WTC11 (cell line): ENCODE data around the gene CYLD. TPM values are rescaled to one million over a fixed set of nuclear protein-coding genes. Genes with fewer than 3 reads are reported as not detected.

Experiments
- ATAC-seq: fragments of 200-7000 bp; cut with Tn5 transposase; 2 replicates; pipeline ENCODE4 v1.10.0; 2021; ENCODE audit warnings: mild to moderate bottlenecking, moderate library complexity
- CTCF ChIA-PET: fragments of 300-600 bp; sonication (Branson Sonifier 250); formaldehyde crosslinking; loops from one replicate; lab custom pipeline; 2021; ENCODE audit warnings: antibody characterized with exemption; lab: Charles Lee
- POLR2A ChIA-PET: fragments of 350-600 bp; sonication (Branson Sonifier 250); formaldehyde crosslinking; loops from one replicate; lab custom pipeline; 2021; ENCODE audit warnings: antibody characterized with exemption; lab: Charles Lee
- DNase-seq: peaks from one replicate; pipeline ENCODE4 v3.0.0; 2021; ENCODE audit warnings: low spot score
- H3K27ac Mint-ChIP-seq: 2 replicates; pipeline ENCODE4 v1.8.0; 2021; ENCODE audit warnings: mixed read lengths
- H3K27me3 Mint-ChIP-seq: 2 replicates; pipeline ENCODE4 v1.8.0; 2021; ENCODE audit warnings: low read depth, mild to moderate bottlenecking, moderate library complexity, mixed read lengths
- H3K36me3 Mint-ChIP-seq: 2 replicates; pipeline ENCODE4 v1.8.0; 2021; ENCODE audit warnings: mixed read lengths
- H3K4me1 Mint-ChIP-seq: 2 replicates; pipeline ENCODE4 v1.8.0; 2022; ENCODE audit warnings: mixed read lengths
- H3K4me3 Mint-ChIP-seq: 2 replicates; pipeline ENCODE4 v1.8.0; 2021; ENCODE audit warnings: mild to moderate bottlenecking, moderate library complexity, mixed read lengths
- H3K9me3 Mint-ChIP-seq: 2 replicates; pipeline ENCODE4 v1.8.0; 2021; ENCODE audit warnings: mixed read lengths
- AR ChIP-seq: fragments of 250-450 bp; sonication (Bioruptor Pico); IDR thresholded peaks from 2 replicates; pipeline ENCODE4 v1.9.0; 2021; ENCODE audit warnings: mild to moderate bottlenecking
- ARID4B ChIP-seq: sonication (generic); formaldehyde crosslinking; IDR thresholded peaks from 2 replicates; pipeline ENCODE4 v1.8.0; 2023; ENCODE audit warnings: missing genetic modification reagents, mild to moderate bottlenecking, borderline replicate concordance
- CREM ChIP-seq: sonication (generic); formaldehyde crosslinking; IDR thresholded peaks from 2 replicates; pipeline ENCODE4 v1.8.1; 2022; ENCODE audit warnings: mild to moderate bottlenecking, missing genetic modification reagents, moderate library complexity
- FOXP4 ChIP-seq: sonication (generic); formaldehyde crosslinking; IDR thresholded peaks from 2 replicates; pipeline ENCODE4 v1.8.0; 2022; ENCODE audit warnings: mild to moderate bottlenecking, missing genetic modification reagents
- JUN ChIP-seq: sonication (generic); formaldehyde crosslinking; IDR thresholded peaks from 2 replicates; pipeline ENCODE4 v1.8.0; 2023; ENCODE audit warnings: mild to moderate bottlenecking, missing genetic modification reagents
- NFYB ChIP-seq: sonication (generic); formaldehyde crosslinking; conservative IDR thresholded peaks from 2 replicates; pipeline ENCODE4 v1.8.0; 2022; ENCODE audit warnings: low read depth, missing genetic modification reagents
- NR2C2 ChIP-seq: sonication (generic); formaldehyde crosslinking; IDR thresholded peaks from 2 replicates; pipeline ENCODE4 v1.8.0; 2022; ENCODE audit warnings: mild to moderate bottlenecking, missing genetic modification reagents
- OVOL2 ChIP-seq: fragments of 250-450 bp; sonication (Bioruptor Pico); IDR thresholded peaks from 2 replicates; pipeline ENCODE4 v1.9.0; 2021; ENCODE audit warnings: mild to moderate bottlenecking, borderline replicate concordance
- RELA ChIP-seq: sonication (generic); formaldehyde crosslinking; IDR thresholded peaks from 2 replicates; pipeline ENCODE4 v1.8.1; 2022; ENCODE audit warnings: missing genetic modification reagents, mild to moderate bottlenecking, borderline replicate concordance
- RORB ChIP-seq: fragments of 250-450 bp; sonication (Bioruptor Pico); IDR thresholded peaks from 2 replicates; pipeline ENCODE4 v1.9.0; 2021; ENCODE audit warnings: mild to moderate bottlenecking
- TCF7 ChIP-seq: sonication (generic); formaldehyde crosslinking; IDR thresholded peaks from 2 replicates; pipeline ENCODE4 v1.8.0; 2022; ENCODE audit warnings: mild to moderate bottlenecking, low read depth, missing genetic modification reagents, moderate library complexity
- TEAD4 ChIP-seq: sonication (generic); formaldehyde crosslinking; IDR thresholded peaks from 2 replicates; pipeline ENCODE4 v1.8.0; 2022; ENCODE audit warnings: mild to moderate bottlenecking, missing genetic modification reagents
- TP53 ChIP-seq: sonication (generic); formaldehyde crosslinking; IDR thresholded peaks from 2 replicates; pipeline ENCODE4 v1.8.1; 2023; ENCODE audit warnings: mild to moderate bottlenecking, missing genetic modification reagents
- ZBTB43 ChIP-seq: sonication (generic); formaldehyde crosslinking; IDR thresholded peaks from 2 replicates; pipeline ENCODE4 v1.8.1; 2023; ENCODE audit warnings: mild to moderate bottlenecking, missing genetic modification reagents
- ZNF121 ChIP-seq: sonication (generic); formaldehyde crosslinking; IDR thresholded peaks from 2 replicates; pipeline ENCODE4 v1.8.0; 2023; ENCODE audit warnings: missing genetic modification reagents
- ZNF219 ChIP-seq: sonication (generic); formaldehyde crosslinking; IDR thresholded peaks from 2 replicates; pipeline ENCODE4 v1.8.0; 2023; ENCODE audit warnings: missing genetic modification reagents, mild to moderate bottlenecking, borderline replicate concordance
- ZNF263 ChIP-seq: sonication (generic); formaldehyde crosslinking; IDR thresholded peaks from 2 replicates; pipeline ENCODE4 v1.8.1; 2022; ENCODE audit warnings: low read depth, mild to moderate bottlenecking, moderate library complexity, missing genetic modification reagents
- ZNF317 ChIP-seq: sonication (generic); formaldehyde crosslinking; IDR thresholded peaks from 2 replicates; pipeline ENCODE4 v1.8.1; 2023; ENCODE audit warnings: low read depth, mild to moderate bottlenecking, moderate library complexity, missing genetic modification reagents, borderline replicate concordance
- ZNF416 ChIP-seq: fragments of 250-450 bp; sonication (Bioruptor Pico); IDR thresholded peaks from 2 replicates; pipeline ENCODE4 v1.9.0; 2021; ENCODE audit warnings: mild to moderate bottlenecking, inconsistent platforms
- ZNF512 ChIP-seq: sonication (generic); formaldehyde crosslinking; IDR thresholded peaks from 2 replicates; pipeline ENCODE4 v1.8.1; 2022; ENCODE audit warnings: missing genetic modification reagents, borderline replicate concordance
- ZNF532 ChIP-seq: fragments of 250-450 bp; sonication (Bioruptor Pico); IDR thresholded peaks from 2 replicates; pipeline ENCODE4 v1.9.0; 2021; ENCODE audit warnings: mild to moderate bottlenecking, borderline replicate concordance
- total RNA-seq: library from RNA; stranded (reverse); gene quantifications from 3 replicates; pipeline ENCODE4 v1.2.3, GENCODE V29; 2021

The CYLD gene
- total RNA-seq, 1 experiment from 2014 or later = 10.8 TPM

- TF ChIP-seq ZBTB43 = no peak
- no peak for TF ChIP-seq ZNF263 (CRISPR knock-in tag)
- TF ChIP-seq AR = no peak
- no peak for TF ChIP-seq ZNF219 (CRISPR knock-in tag)
- TF ChIP-seq ZNF317 (CRISPR knock-in tag) = no peak
- TF ChIP-seq TP53 (CRISPR knock-in tag) = no peak
- TF ChIP-seq ZNF416 = no peak
- TF ChIP-seq ZNF532 (CRISPR knock-in tag) = no peak
- no peak for TF ChIP-seq CREM (CRISPR knock-in tag)
Observed at GRCh38 chr16:50712560-50712898, 29.4 kb upstream of the CYLD start (continued).

- H3K36me3 Mint-ChIP-seq = no peaks in the 10 kb centered on the region
- ATAC-seq = no peak
- peaks cover 3% of the 10 kb centered on the region; the same call in 1 of the 2 replicates for H3K4me1 Mint-ChIP-seq
- no peak for DNase-seq
- H3K27me3 Mint-ChIP-seq = no peaks in the 10 kb centered on the region
- POLR2A ChIA-PET = no interaction called here
- CTCF ChIA-PET = interaction anchor here (1.5 to 2.8 kb wide), 2 partner anchors 35 to 93 kb away, joined by 5 to 11 read pairs; no protein-coding TSS in a partner anchor
- H3K4me3 Mint-ChIP-seq = no peak overlapping the region
- H3K9me3 Mint-ChIP-seq = no peaks in the 10 kb centered on the region
- no peak overlapping the region for H3K27ac Mint-ChIP-seq
- TF ChIP-seq OVOL2 (CRISPR knock-in tag) (no peak), TEAD4 (CRISPR knock-in tag) (no peak), RELA (CRISPR knock-in tag) (no peak), ZNF416 (no peak), NR2C2 (no peak), FOXP4 (CRISPR knock-in tag) (no peak), ZNF121 (CRISPR knock-in tag) (no peak), ZNF512 (no peak), TCF7 (CRISPR knock-in tag) (no peak), ARID4B (CRISPR knock-in tag) (no peak), RORB (CRISPR knock-in tag) (no peak), NFYB (CRISPR knock-in tag) (no peak), JUN (CRISPR knock-in tag) (no peak)
Observed at GRCh38 chr16:50712956-50713355, 28.9 kb upstream of the CYLD start.
